Activated naive CD4-positive, alpha-beta T cell treated with anti-CD3 and anti-CD28 coated beads, Interleukin-2, amount 10 ng/mL, durations not matched to agents 5 hours and 36 hours (primary cell): ENCODE data around the gene HLA-A. TPM values are rescaled to one million over a fixed set of nuclear protein-coding genes. Genes with fewer than 3 reads are reported as not detected.

Source experiments
- total RNA-seq, 2 experiments: library from RNA; stranded (reverse); gene quantifications; one replicate each; pipeline ENCODE4 v1.2.3, GENCODE V29; 2021

Gene HLA-A
- 1,000 to 10,000 TPM; 1,753 to 1,764 TPM for total RNA-seq

DNA sequence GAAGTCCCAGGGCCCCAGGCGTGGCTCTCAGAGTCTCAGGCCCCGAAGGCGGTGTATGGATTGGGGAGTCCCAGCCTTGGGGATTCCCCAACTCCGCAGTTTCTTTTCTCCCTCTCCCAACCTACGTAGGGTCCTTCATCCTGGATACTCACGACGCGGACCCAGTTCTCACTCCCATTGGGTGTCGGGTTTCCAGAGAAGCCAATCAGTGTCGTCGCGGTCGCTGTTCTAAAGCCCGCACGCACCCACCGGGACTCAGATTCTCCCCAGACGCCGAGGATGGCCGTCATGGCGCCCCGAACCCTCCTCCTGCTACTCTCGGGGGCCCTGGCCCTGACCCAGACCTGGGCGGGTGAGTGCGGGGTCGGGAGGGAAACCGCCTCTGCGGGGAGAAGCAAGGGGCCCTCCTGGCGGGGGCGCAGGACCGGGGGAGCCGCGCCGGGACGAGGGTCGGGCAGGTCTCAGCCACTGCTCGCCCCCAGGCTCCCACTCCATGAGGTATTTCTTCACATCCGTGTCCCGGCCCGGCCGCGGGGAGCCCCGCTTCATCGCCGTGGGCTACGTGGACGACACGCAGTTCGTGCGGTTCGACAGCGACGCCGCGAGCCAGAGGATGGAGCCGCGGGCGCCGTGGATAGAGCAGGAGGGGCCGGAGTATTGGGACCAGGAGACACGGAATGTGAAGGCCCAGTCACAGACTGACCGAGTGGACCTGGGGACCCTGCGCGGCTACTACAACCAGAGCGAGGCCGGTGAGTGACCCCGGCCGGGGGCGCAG lies at the start of gene HLA-A:
Gene HLA-A, plus strand, starts transcription at position 258 of the 778 bp plus-strand sequence. Its CDS starts 22 bp downstream, at position 280.

Other genes starting within 250 kb of the HLA-A start
- gene HLA-F, start 219.1 kb upstream of the HLA-A start, total RNA-seq, result 100 to 1,000 TPM; 312 to 332 TPM
- gene HLA-G, start 114.7 kb upstream of the HLA-A start, total RNA-seq, result under 1 TPM; 0.14 to 0.15 TPM
- gene POLR1H, start 118.7 kb downstream of the HLA-A start, total RNA-seq, result 10 to 100 TPM; 65.9 to 67.7 TPM
- gene PPP1R11, start 124.7 kb downstream of the HLA-A start, total RNA-seq, result 10 to 100 TPM; 51.9 to 52.8 TPM
- not detected for gene RNF39, start 133.2 kb downstream of the HLA-A start, total RNA-seq
- not detected for gene TRIM31, start 170.6 kb downstream of the HLA-A start, total RNA-seq
- not detected for gene TRIM40, start 193.6 kb downstream of the HLA-A start, total RNA-seq
- not detected for gene TRIM10, start 218.7 kb downstream of the HLA-A start, total RNA-seq
- gene TRIM15, start 221.0 kb downstream of the HLA-A start, total RNA-seq, result not detected